BE2C (cell line): ENCODE measurements around the gene CCDC106.

Experiments used
- DNase-seq: peaks from one replicate; pipeline ENCODE4 v3.0.0-alpha.2; 2020
- H3K27me3 ChIP-seq: fragments of 250-450 bp; sonication (Bioruptor Pico); 2 replicates; pipeline ENCODE4 v1.5.1; 2020; ENCODE audit warnings: mild to moderate bottlenecking
- H3K36me3 ChIP-seq: fragments of 250-450 bp; sonication (Bioruptor Pico); 2 replicates; pipeline ENCODE4 v1.5.1; 2020; ENCODE audit warnings: mild to moderate bottlenecking
- H3K4me1 ChIP-seq: fragments of 250-450 bp; sonication (Bioruptor Pico); 2 replicates; pipeline ENCODE4 v1.5.1; 2020
- H3K4me3 ChIP-seq: 2 replicates; pipeline ENCODE4 v1.5.1; 2011; ENCODE audit warnings: low read depth, low read length
- H3K9me3 ChIP-seq: fragments of 250-450 bp; sonication (Bioruptor Pico); 2 replicates; pipeline ENCODE4 v1.5.1; 2020
- CTCF ChIP-seq: IDR thresholded peaks from 2 replicates; pipeline ENCODE4 v1.5.1; 2012; ENCODE audit warnings: mild to moderate bottlenecking, low read depth, low read length

The CCDC106 gene

GRCh38 chr19:55692681-55693081, 44.7 kb downstream of the CCDC106 start:
- H3K36me3 ChIP-seq = peaks cover 58% of the 10 kb centered on the region
- DNase-seq = no peak
- TF ChIP-seq CTCF = no peak

GRCh38 chr19:55693336-55693974, 45.4 kb downstream of the CCDC106 start:
- TF ChIP-seq CTCF = no peak
- no peak for DNase-seq
- Histone ChIP-seq H3K9me3 (no peaks in the 10 kb centered on the region), H3K4me1 (peaks cover 4% of the 10 kb centered on the region), H3K36me3 (peaks cover 59% of the 10 kb centered on the region), H3K4me3 (no peak overlapping the region), H3K27me3 (no peaks in the 10 kb centered on the region)

More at GRCh38 chr19:55692681-55693081, 44.7 kb downstream of the CCDC106 start:
- Histone ChIP-seq H3K9me3 (no peaks in the 10 kb centered on the region), H3K4me3 (no peak overlapping the region), H3K27me3 (no peaks in the 10 kb centered on the region), H3K4me1 (peaks cover 11% of the 10 kb centered on the region)

DNA sequence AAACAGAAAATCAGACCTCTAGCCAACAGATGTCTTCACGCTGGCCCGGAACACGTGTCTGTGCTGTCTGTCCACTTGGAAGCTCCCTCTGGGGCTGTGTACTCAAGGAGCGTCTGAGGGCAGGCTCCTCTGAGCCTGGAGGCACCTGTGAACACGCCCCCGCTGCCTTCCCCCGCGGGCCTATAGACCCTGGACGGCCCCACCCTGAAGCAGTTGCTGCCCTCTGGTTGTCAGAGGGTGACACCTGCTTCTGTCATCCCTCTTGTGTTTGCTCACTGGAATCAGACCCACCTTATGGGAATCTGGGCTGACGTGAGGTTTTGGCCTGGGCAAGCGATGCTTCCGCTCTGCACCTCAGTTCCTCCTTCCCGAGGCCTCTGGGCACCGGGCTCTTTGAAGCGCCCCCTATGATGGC, 46.2 kb downstream of the CCDC106 start:
- Histone ChIP-seq H3K36me3 (peaks cover 54% of the 10 kb centered on the region), H3K4me1 (peaks cover 1% of the 10 kb centered on the region; the same call in 1 of the 2 replicates), H3K4me3 (no peak overlapping the region), H3K27me3 (no peaks in the 10 kb centered on the region), H3K9me3 (no peaks in the 10 kb centered on the region)
- no peak for DNase-seq
- TF ChIP-seq CTCF = no peak

DNA sequence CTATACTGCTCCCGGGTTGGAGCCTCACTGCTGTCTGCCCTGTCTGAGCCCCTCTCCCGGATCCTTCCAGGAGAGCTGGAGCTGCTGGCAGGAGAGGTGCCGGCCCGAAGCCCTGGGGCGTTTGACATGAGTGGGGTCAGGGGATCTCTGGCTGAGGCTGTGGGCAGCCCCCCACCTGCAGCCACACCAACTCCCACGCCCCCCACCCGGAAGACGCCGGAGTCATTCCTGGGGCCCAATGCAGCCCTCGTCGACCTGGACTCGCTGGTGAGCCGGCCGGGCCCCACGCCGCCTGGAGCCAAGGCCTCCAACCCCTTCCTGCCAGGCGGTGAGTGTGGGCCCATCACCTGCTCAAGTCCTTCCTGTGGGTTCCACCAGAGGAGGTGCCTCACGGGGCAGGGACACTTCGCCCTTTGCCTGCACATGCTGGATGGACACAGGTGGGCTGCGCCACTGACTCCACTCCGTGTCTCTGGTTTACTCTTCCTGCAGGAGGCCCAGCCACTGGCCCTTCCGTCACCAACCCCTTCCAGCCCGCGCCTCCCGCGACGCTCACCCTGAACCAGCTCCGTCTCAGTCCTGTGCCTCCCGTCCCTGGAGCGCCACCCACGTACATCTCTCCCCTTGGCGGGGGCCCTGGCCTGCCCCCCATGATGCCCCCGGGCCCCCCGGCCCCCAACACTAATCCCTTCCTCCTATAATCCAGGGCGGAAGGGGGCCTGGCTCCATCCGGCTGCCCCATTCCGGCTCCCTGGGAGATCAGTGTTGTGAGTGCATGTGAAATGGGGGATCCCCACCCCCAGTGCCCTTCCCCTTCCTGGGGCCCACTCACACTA, 46.9 kb downstream of the CCDC106 start:
- TF ChIP-seq CTCF = no peak
- no peak for DNase-seq
- Histone ChIP-seq H3K4me1 (no peaks in the 10 kb centered on the region), H3K4me3 (no peak overlapping the region), H3K27me3 (no peaks in the 10 kb centered on the region), H3K9me3 (no peaks in the 10 kb centered on the region), H3K36me3 (peaks cover 48% of the 10 kb centered on the region)

DNA sequence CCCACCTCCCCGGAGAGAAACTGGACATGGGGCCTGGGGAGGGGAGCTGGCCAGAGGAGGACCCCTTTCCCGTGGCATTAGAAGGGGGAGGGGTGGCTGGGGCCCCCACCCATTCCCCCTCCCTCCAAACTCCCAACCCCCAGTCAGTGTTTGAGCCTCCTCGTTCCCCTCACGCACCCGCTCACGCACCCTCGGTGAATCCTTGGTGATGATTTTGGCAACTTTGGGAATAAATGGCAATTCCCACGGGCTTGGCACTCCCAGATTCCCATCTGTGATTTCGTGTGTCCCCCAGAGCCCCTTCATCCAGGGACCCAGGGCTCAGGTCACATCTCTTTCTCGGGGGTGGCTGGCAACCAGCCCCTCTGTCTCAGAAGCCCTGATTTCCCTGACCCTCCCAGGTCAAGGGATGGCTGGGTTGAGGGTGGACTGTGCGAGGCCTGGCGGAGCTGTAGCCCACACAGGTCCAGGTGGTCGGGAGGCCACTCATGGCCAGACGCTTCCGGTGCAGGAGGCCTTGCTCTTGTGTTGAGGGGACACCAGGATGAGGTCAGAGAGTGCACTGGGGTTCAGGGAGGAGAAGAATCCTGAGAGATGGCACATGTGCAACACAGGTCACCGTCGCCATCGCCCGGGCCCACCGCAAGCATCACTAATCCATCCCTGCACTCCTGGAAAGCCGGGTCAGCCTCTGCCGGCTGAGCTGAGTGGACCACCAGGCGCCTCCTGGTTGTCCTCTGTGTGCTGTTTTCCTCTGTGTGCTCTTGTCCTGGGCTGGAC, 47.7 kb downstream of the CCDC106 start:
- no peaks in the 10 kb centered on the region for H3K9me3 ChIP-seq
- DNase-seq = no peak
- no peaks in the 10 kb centered on the region for H3K27me3 ChIP-seq
- no peak for TF ChIP-seq CTCF
- no peak overlapping the region for H3K4me3 ChIP-seq
- no peaks in the 10 kb centered on the region for H3K4me1 ChIP-seq
- H3K36me3 ChIP-seq = peaks cover 40% of the 10 kb centered on the region
